Astrocyte (in vitro differentiated cells and primary cell): ENCODE data around the gene SARDH. TPM values are rescaled to one million over a fixed set of nuclear protein-coding genes. Genes with fewer than 3 reads are reported as not detected.

Experiments
- DNase-seq: peaks from one replicate; pipeline ENCODE4 v3.0.0-alpha.2; 2010; ENCODE audit warnings: low read depth
- FAIRE-seq: peaks from 2 replicates; lab custom pipeline; 2011; peaks lifted over from hg19 to GRCh38; lab: Jason Lieb, UNC
- H2AFZ ChIP-seq: 2 replicates; pipeline ENCODE4 v1.6.0; 2012; ENCODE audit warnings: low read depth, low read length, inconsistent platforms
- H3K27ac ChIP-seq: 2 replicates; pipeline ENCODE4 v1.5.1; 2011; ENCODE audit warnings: low read depth, low read length, inconsistent platforms
- H3K27me3 ChIP-seq: 2 replicates; pipeline ENCODE4 v1.6.0; 2011; ENCODE audit warnings: low read length, inconsistent platforms; ENCODE audit not compliant: insufficient read depth
- H3K36me3 ChIP-seq: 2 replicates; pipeline ENCODE4 v1.5.1; 2011; ENCODE audit warnings: low read length, inconsistent platforms; ENCODE audit not compliant: insufficient read depth
- H3K4me1 ChIP-seq: 2 replicates; pipeline ENCODE4 v1.5.1; 2011; ENCODE audit warnings: low read length, inconsistent platforms; ENCODE audit not compliant: insufficient read depth
- H3K4me2 ChIP-seq: 2 replicates; pipeline ENCODE4 v1.6.0; 2012; ENCODE audit warnings: low read length, inconsistent platforms
- H3K4me3 ChIP-seq: 2 replicates; pipeline ENCODE4 v1.5.1; 2011; ENCODE audit warnings: low read depth, mild to moderate bottlenecking, low read length, inconsistent platforms; ENCODE audit not compliant: insufficient read depth
- H3K79me2 ChIP-seq: 2 replicates; pipeline ENCODE4 v1.6.0; 2012; ENCODE audit warnings: mild to moderate bottlenecking, low read length, inconsistent platforms; ENCODE audit not compliant: insufficient read depth
- H3K9ac ChIP-seq: 2 replicates; pipeline ENCODE4 v1.6.0; 2012; ENCODE audit warnings: mild to moderate bottlenecking, low read length, inconsistent platforms
- H3K9me3 ChIP-seq: 2 replicates; pipeline ENCODE4 v1.5.1; 2012; ENCODE audit warnings: low read depth, mild to moderate bottlenecking, low read length, inconsistent platforms; ENCODE audit not compliant: insufficient read depth
- H4K20me1 ChIP-seq: 2 replicates; pipeline ENCODE4 v1.6.0; 2012; ENCODE audit warnings: low read length, inconsistent platforms; ENCODE audit not compliant: insufficient read depth
- H3K27ac Mint-ChIP-seq: one replicate; pipeline ENCODE4 v1.8.0; 2021; ENCODE audit warnings: mild to moderate bottlenecking, mixed read lengths; ENCODE audit not compliant: unreplicated experiment
- H3K27me3 Mint-ChIP-seq: one replicate; pipeline ENCODE4 v1.8.0; 2021; ENCODE audit warnings: low read depth, mixed read lengths; ENCODE audit not compliant: unreplicated experiment
- H3K36me3 Mint-ChIP-seq: one replicate; pipeline ENCODE4 v1.8.0; 2021; ENCODE audit warnings: low read depth, mixed read lengths; ENCODE audit not compliant: unreplicated experiment
- H3K4me1 Mint-ChIP-seq: one replicate; pipeline ENCODE4 v1.8.0; 2021; ENCODE audit warnings: low read depth, mixed read lengths; ENCODE audit not compliant: unreplicated experiment
- H3K4me3 Mint-ChIP-seq: one replicate; pipeline ENCODE4 v1.8.0; 2021; ENCODE audit warnings: mild to moderate bottlenecking, moderate library complexity, mixed read lengths; ENCODE audit not compliant: unreplicated experiment
- H3K9me3 Mint-ChIP-seq: one replicate; pipeline ENCODE4 v1.8.0; 2021; ENCODE audit warnings: mild to moderate bottlenecking, mixed read lengths; ENCODE audit not compliant: unreplicated experiment
- EZH2 ChIP-seq: IDR thresholded peaks from 2 replicates; pipeline ENCODE4 v1.6.1; 2012; ENCODE audit warnings: mild to moderate bottlenecking, low read length, inconsistent platforms; ENCODE audit not compliant: insufficient read depth
- total RNA-seq: library from RNA; stranded (reverse); gene quantifications from 2 replicates; pipeline ENCODE4 v1.2.1, GENCODE V29; 2021
- TF ChIP-seq, protein P1 (sequence below): IDR thresholded peaks from 2 replicates; pipeline ENCODE4 v1.5.1; 2011; ENCODE audit warnings: low read depth, mild to moderate bottlenecking, inconsistent platforms, low read length, moderate library complexity; ENCODE audit not compliant: insufficient read depth

SARDH gene
- total RNA-seq, 1 donor from 2014 or later, result 2.8 TPM

DNA sequence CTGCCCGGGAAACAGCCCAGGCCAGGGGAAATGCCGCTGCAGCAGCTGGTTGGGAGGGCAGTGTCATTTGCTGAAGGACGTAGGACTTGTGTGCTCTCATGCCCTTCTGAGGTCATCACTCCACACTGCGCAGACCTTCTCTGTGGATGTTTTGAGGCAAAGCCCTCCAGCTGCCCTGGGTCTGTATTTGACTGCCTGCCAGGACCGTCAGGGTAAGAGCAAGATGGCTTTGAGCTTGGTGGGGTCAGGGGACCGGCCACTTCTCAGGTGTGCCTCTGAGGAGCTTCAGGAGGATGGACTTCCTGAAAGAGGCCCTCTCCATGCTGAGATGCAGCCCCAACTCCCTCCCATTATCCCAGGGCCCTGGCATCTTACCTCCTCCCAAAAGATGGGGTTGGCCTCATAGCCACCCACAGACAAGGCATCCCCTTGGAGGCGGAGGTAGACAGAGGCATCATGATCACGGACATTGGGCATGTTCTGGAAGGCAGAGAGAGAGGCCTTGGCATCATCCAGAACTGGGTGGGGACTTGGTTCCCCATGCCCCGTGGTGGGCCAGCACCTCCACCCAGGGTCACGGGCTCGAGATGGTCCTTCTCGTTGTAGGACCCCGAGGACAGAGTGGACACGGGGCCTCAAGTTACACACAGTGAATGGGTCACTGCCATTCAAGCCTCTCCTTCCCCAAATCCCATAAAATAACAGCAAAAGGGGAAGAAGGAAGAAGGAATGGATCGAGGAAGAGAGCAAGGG lies 19.4 kb downstream of the SARDH start:
- Histone ChIP-seq H3K27ac (no peak overlapping the region), H3K9me3 (no peaks in the 10 kb centered on the region), H3K4me3 (no peak overlapping the region), H3K27me3 (peaks cover under 1% of the 10 kb centered on the region), H3K4me2 (no peak overlapping the region), H3K9ac (no peak overlapping the region), H2AFZ (no peak overlapping the region), H3K36me3 (no peaks in the 10 kb centered on the region), H3K79me2 (no peaks in the 10 kb centered on the region), H4K20me1 (no peaks in the 10 kb centered on the region), H3K4me1 (peaks cover 25% of the 10 kb centered on the region)
- Mint-ChIP-seq H3K4me3 (no peak overlapping the region), H3K27me3 (peaks cover 29% of the 10 kb centered on the region), H3K4me1 (peaks cover 20% of the 10 kb centered on the region), H3K27ac (no peak overlapping the region), H3K9me3 (peaks cover 14% of the 10 kb centered on the region), H3K36me3 (peaks cover 1% of the 10 kb centered on the region)
- no peak for DNase-seq
- FAIRE-seq, result no peak
- TF ChIP-seq EZH2, result no peak
- TF ChIP-seq, protein P1, sequence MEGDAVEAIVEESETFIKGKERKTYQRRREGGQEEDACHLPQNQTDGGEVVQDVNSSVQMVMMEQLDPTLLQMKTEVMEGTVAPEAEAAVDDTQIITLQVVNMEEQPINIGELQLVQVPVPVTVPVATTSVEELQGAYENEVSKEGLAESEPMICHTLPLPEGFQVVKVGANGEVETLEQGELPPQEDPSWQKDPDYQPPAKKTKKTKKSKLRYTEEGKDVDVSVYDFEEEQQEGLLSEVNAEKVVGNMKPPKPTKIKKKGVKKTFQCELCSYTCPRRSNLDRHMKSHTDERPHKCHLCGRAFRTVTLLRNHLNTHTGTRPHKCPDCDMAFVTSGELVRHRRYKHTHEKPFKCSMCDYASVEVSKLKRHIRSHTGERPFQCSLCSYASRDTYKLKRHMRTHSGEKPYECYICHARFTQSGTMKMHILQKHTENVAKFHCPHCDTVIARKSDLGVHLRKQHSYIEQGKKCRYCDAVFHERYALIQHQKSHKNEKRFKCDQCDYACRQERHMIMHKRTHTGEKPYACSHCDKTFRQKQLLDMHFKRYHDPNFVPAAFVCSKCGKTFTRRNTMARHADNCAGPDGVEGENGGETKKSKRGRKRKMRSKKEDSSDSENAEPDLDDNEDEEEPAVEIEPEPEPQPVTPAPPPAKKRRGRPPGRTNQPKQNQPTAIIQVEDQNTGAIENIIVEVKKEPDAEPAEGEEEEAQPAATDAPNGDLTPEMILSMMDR, result no peak

GRCh38 chr9:133717113-133718031 lies 20.8 kb downstream of the SARDH start:
- FAIRE-seq, result no peak
- peaks cover 10% of the 10 kb centered on the region for H3K9me3 Mint-ChIP-seq

More at GRCh38 chr9:133717113-133718031, 20.8 kb downstream of the SARDH start:
- Histone ChIP-seq H3K9ac (no peak overlapping the region), H3K9me3 (no peaks in the 10 kb centered on the region), H4K20me1 (no peaks in the 10 kb centered on the region), H3K36me3 (no peaks in the 10 kb centered on the region), H3K27ac (no peak overlapping the region), H3K4me3 (no peak overlapping the region), H3K79me2 (no peaks in the 10 kb centered on the region), H2AFZ (no peak overlapping the region), H3K27me3 (no peaks in the 10 kb centered on the region), H3K4me1 (peaks cover 30% of the 10 kb centered on the region), H3K4me2 (no peak overlapping the region)
- no peak for DNase-seq
- Mint-ChIP-seq H3K4me3 (no peak overlapping the region), H3K36me3 (peaks cover 1% of the 10 kb centered on the region), H3K27me3 (peaks cover 22% of the 10 kb centered on the region), H3K27ac (no peak overlapping the region), H3K4me1 (peaks cover 20% of the 10 kb centered on the region)
- TF ChIP-seq, protein P1, result no peak
- no peak for TF ChIP-seq EZH2
